ENCODE measurements around the gene IQSEC1. TPM values are rescaled to one million over a fixed set of nuclear protein-coding genes. Genes with fewer than 3 reads are reported as not detected.

The IQSEC1 gene
- total and polyA plus RNA-seq, 2 experiments from 2014 or later: 8.0 to 51.9 TPM

DNA sequence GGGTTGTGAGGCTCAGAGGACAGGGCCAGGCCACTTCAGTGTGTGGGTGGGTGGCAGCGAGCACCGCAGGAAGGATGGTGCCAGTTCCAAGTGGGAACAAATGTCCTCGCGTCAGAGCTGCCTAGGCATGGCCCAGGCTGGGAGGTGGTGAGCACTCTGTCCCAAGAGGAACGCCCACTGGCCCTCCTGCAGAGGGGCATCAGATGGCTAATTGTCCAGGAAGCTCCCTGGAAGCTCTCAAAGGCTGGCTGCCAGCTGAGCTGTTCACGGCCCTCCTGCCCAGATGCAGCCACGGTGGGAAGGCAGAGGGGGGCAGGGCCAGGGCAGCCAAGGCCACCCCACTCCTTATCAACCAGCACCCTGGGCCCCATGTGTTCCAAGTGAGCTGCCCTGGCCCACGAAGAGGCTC is 55.2 kb downstream of the IQSEC1 start:
- Mint-ChIP-seq H3K9me3 (no peaks in the 10 kb centered on the region; the same call in 2 of the 3 replicates), H3K36me3 (ENCODE audit: low read depth) (no peaks in the 10 kb centered on the region; the same call in 2 of the 3 replicates), H3K4me3 (peak overlapping the region; percentile 36; the same call in 1 of the 3 replicates), H3K4me1 (peaks cover 42% of the 10 kb centered on the region), H3K27me3 (ENCODE audit: insufficient read depth, low read depth, poor library complexity) (peaks cover 18% of the 10 kb centered on the region), H3K27ac (no peak overlapping the region)
- Histone ChIP-seq H2AFZ (no peak overlapping the region), H3K9me2 (ENCODE audit: insufficient read depth) (no peaks in the 10 kb centered on the region), H3K27me3 (ENCODE audit: insufficient read depth) (no peaks in the 10 kb centered on the region), H3F3A (replicated peaks; ENCODE audit: low read depth) (no peaks in the 10 kb centered on the region), H3K27ac (ENCODE audit: low read depth) (no peak overlapping the region), H3K36me3 (ENCODE audit: insufficient read depth) (no peaks in the 10 kb centered on the region), H3K79me2 (replicated peaks; ENCODE audit: insufficient read depth) (no peaks in the 10 kb centered on the region), H3K4me3 (no peak overlapping the region), H4K20me1 (replicated peaks; ENCODE audit: insufficient read depth) (no peaks in the 10 kb centered on the region), H3K4me1 (ENCODE audit: insufficient read depth) (peaks cover 17% of the 10 kb centered on the region), H3K4me2 (peak overlapping the region; percentile 51; the same call in 1 of the 2 replicates)
- DNase-seq (ENCODE audit: low spot score): no peak
- ATAC-seq: peak; percentile 8
- TF ChIP-seq JUNB (IDR thresholded peaks at IDR 0.05; ENCODE audit: unreplicated experiment): no peak

DNA sequence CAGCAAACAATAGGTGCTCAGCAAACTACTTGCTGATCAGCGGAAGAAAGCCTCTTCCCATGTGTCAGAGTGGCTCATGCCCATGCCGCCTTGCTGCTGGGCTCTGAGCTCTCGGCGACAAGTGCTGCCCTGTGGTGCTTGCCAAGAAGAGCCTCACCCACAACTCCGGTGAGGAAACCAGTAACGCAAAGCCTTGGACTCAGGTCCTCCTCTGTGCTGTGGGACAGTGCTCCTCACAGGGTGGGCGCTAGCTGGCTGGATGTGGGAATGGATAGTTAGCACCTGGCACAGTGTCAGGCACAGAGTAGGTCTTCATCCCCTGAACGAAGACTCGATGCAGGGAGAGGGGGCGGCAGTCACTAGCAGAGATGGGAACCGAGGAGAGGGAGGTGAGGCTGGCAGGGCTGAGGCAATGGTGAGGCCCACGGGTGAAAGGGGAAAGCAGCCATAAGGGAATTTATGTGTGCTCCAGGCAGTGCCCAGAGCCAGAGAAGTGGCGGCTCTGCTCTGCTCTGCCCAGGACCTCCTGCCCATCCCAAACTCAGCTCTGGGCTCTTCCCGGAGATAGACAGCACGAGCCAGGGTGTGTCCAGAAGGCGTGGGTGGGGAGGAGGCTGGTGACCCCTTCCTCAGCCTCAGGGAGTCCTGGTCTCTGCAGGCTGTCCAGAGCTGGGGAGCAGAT is 55.7 kb downstream of the IQSEC1 start:
- Histone ChIP-seq H3K4me3 (no peak overlapping the region), H3K27me3 (ENCODE audit: insufficient read depth) (no peaks in the 10 kb centered on the region), H3K4me2 (no peak overlapping the region; the same call in 1 of the 2 replicates), H3K36me3 (ENCODE audit: insufficient read depth) (no peaks in the 10 kb centered on the region), H3K9me2 (ENCODE audit: insufficient read depth) (no peaks in the 10 kb centered on the region), H4K20me1 (replicated peaks; ENCODE audit: insufficient read depth) (no peaks in the 10 kb centered on the region), H3K4me1 (ENCODE audit: insufficient read depth) (peaks cover 17% of the 10 kb centered on the region), H3F3A (replicated peaks; ENCODE audit: low read depth) (no peaks in the 10 kb centered on the region), H3K79me2 (replicated peaks; ENCODE audit: insufficient read depth) (no peaks in the 10 kb centered on the region), H2AFZ (no peak overlapping the region), H3K27ac (ENCODE audit: low read depth) (no peak overlapping the region)
- H3K36me3 Mint-ChIP-seq (ENCODE audit: low read depth): no peaks in the 10 kb centered on the region; the same call in 2 of the 3 replicates
- no peak overlapping the region; the same call in 2 of the 3 replicates for H3K4me3 Mint-ChIP-seq
- DNase-seq (ENCODE audit: low spot score) (no peak), ATAC-seq (no peak)
- no peaks in the 10 kb centered on the region; the same call in 2 of the 3 replicates for H3K9me3 Mint-ChIP-seq
- no peak overlapping the region for H3K27ac Mint-ChIP-seq
- no peak for TF ChIP-seq ZNF331 (CRISPR knock-in tag; IDR thresholded peaks at IDR 0.05; ENCODE audit: low read depth)
- TF ChIP-seq, protein P1, sequence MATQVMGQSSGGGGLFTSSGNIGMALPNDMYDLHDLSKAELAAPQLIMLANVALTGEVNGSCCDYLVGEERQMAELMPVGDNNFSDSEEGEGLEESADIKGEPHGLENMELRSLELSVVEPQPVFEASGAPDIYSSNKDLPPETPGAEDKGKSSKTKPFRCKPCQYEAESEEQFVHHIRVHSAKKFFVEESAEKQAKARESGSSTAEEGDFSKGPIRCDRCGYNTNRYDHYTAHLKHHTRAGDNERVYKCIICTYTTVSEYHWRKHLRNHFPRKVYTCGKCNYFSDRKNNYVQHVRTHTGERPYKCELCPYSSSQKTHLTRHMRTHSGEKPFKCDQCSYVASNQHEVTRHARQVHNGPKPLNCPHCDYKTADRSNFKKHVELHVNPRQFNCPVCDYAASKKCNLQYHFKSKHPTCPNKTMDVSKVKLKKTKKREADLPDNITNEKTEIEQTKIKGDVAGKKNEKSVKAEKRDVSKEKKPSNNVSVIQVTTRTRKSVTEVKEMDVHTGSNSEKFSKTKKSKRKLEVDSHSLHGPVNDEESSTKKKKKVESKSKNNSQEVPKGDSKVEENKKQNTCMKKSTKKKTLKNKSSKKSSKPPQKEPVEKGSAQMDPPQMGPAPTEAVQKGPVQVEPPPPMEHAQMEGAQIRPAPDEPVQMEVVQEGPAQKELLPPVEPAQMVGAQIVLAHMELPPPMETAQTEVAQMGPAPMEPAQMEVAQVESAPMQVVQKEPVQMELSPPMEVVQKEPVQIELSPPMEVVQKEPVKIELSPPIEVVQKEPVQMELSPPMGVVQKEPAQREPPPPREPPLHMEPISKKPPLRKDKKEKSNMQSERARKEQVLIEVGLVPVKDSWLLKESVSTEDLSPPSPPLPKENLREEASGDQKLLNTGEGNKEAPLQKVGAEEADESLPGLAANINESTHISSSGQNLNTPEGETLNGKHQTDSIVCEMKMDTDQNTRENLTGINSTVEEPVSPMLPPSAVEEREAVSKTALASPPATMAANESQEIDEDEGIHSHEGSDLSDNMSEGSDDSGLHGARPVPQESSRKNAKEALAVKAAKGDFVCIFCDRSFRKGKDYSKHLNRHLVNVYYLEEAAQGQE (IDR thresholded peaks at IDR 0.05; ENCODE audit: unreplicated experiment): no peak
- TF ChIP-seq, protein P2, sequence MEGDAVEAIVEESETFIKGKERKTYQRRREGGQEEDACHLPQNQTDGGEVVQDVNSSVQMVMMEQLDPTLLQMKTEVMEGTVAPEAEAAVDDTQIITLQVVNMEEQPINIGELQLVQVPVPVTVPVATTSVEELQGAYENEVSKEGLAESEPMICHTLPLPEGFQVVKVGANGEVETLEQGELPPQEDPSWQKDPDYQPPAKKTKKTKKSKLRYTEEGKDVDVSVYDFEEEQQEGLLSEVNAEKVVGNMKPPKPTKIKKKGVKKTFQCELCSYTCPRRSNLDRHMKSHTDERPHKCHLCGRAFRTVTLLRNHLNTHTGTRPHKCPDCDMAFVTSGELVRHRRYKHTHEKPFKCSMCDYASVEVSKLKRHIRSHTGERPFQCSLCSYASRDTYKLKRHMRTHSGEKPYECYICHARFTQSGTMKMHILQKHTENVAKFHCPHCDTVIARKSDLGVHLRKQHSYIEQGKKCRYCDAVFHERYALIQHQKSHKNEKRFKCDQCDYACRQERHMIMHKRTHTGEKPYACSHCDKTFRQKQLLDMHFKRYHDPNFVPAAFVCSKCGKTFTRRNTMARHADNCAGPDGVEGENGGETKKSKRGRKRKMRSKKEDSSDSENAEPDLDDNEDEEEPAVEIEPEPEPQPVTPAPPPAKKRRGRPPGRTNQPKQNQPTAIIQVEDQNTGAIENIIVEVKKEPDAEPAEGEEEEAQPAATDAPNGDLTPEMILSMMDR (conservative IDR thresholded peaks at IDR 0.05; ENCODE audit: low read depth in 2 of 2): no peak
- TF ChIP-seq JUNB (IDR thresholded peaks at IDR 0.05; ENCODE audit: unreplicated experiment): no peak
- peaks cover 39% of the 10 kb centered on the region for H3K4me1 Mint-ChIP-seq
- peaks cover 15% of the 10 kb centered on the region for H3K27me3 Mint-ChIP-seq (ENCODE audit: insufficient read depth, low read depth, poor library complexity)
